CD14-positive monocyte (primary cell): ENCODE results near the gene COTL1. TPM values are rescaled to one million over a fixed set of nuclear protein-coding genes. Genes with fewer than 3 reads are reported as not detected.

Experiments
- DNase-seq, 3 donors: peaks; one replicate each; pipeline ENCODE4 v3.0.0-alpha.2; 2011 to 2022
- H2AFZ ChIP-seq: 2 replicates; pipeline ENCODE4 v1.6.0; 2012; ENCODE audit warnings: mild to moderate bottlenecking, low read depth, low read length, inconsistent platforms; ENCODE audit not compliant: insufficient read depth, poor library complexity, severe bottlenecking
- H3K27ac ChIP-seq, 2 donors: 1 replicate in 1 of 2; 2 replicates in 1 of 2; pipeline ENCODE4 v1.5.1; 2012 to 2013; ENCODE audit warnings: low read length in 2 of 2, control low read depth in 1 of 2, inconsistent platforms in 1 of 2, low read depth in 1 of 2, mild to moderate bottlenecking in 1 of 2
- H3K27me3 ChIP-seq, 2 donors: one replicate each; pipeline versions ENCODE4 v1.6.0 to v1.6.1; 2011 to 2013; ENCODE audit warnings: low read length in 2 of 2; ENCODE audit not compliant: control insufficient read depth in 2 of 2, insufficient read depth in 2 of 2
- H3K36me3 ChIP-seq, 2 donors: replicated peaks in 1 of 2; 1 replicate in 1 of 2; 2 replicates in 1 of 2; pipeline versions ENCODE4 v1.5.1 to v1.6.1; 2012 to 2013; ENCODE audit warnings: low read length in 2 of 2, control low read depth in 1 of 2, inconsistent platforms in 1 of 2, mild to moderate bottlenecking in 1 of 2; ENCODE audit not compliant: insufficient read depth in 2 of 2, control insufficient read depth in 1 of 2
- H3K4me1 ChIP-seq, 2 donors: 1 replicate in 1 of 2; 2 replicates in 1 of 2; pipeline versions ENCODE4 v1.5.1 to v1.6.1; 2012 to 2013; ENCODE audit warnings: low read length in 2 of 2, control low read depth in 1 of 2, inconsistent platforms in 1 of 2, mild to moderate bottlenecking in 1 of 2, moderate library complexity in 1 of 2; ENCODE audit not compliant: insufficient read depth in 2 of 2, control insufficient read depth in 1 of 2
- H3K4me2 ChIP-seq: replicated peaks from 2 replicates; pipeline ENCODE3; 2012; ENCODE audit warnings: low read length, moderate library complexity, mild to moderate bottlenecking; ENCODE audit not compliant: poor library complexity, severe bottlenecking; ENCODE audit errors: extremely low read depth
- H3K4me3 ChIP-seq, 3 experiments: fragments of 200-600 bp in 1 of 3; sonication (generic) in 1 of 3; replicated peaks in 1 of 3; 1 replicate in 2 of 3; 2 replicates in 1 of 3; pipeline ENCODE4 v1.5.1; 2011 to 2013; ENCODE audit warnings: low read length in 3 of 3, mild to moderate bottlenecking in 3 of 3, control low read depth in 2 of 3, low read depth in 2 of 3, inconsistent platforms in 1 of 3, moderate library complexity in 1 of 3
- H3K79me2 ChIP-seq: 2 replicates; pipeline ENCODE4 v1.6.0; 2012; ENCODE audit warnings: mild to moderate bottlenecking, control low read depth, inconsistent platforms, low read length, moderate library complexity; ENCODE audit not compliant: insufficient read depth
- H3K9ac ChIP-seq: 2 replicates; pipeline ENCODE4 v1.6.0; 2017; ENCODE audit warnings: low read length, mild to moderate bottlenecking; ENCODE audit not compliant: insufficient read depth, poor library complexity, severe bottlenecking
- H3K9me3 ChIP-seq, 2 donors: replicated peaks in 1 of 2; 1 replicate in 1 of 2; 2 replicates in 1 of 2; pipeline versions ENCODE4 v1.5.1 to v1.6.1; 2012 to 2013; ENCODE audit warnings: low read length in 2 of 2, control low read depth in 1 of 2; ENCODE audit not compliant: control insufficient read depth in 1 of 2, insufficient read depth in 1 of 2
- H4K20me1 ChIP-seq: 2 replicates; pipeline ENCODE4 v1.6.0; 2012; ENCODE audit warnings: mild to moderate bottlenecking, low read length, control low read depth, moderate library complexity; ENCODE audit not compliant: insufficient read depth
- H3K27ac Mint-ChIP-seq, 7 donors: one replicate each; pipeline ENCODE4 v1.8.0; 2020; ENCODE audit warnings: mild to moderate bottlenecking in 7 of 7, mixed read lengths in 7 of 7, moderate library complexity in 6 of 7, inconsistent platforms in 2 of 7
- H3K27me3 Mint-ChIP-seq, 3 donors: one replicate each; pipeline ENCODE4 v1.8.0; 2021 to 2022; ENCODE audit warnings: low read depth in 3 of 3, mild to moderate bottlenecking in 3 of 3, mixed read lengths in 3 of 3, moderate library complexity in 3 of 3, inconsistent platforms in 1 of 3
- H3K36me3 Mint-ChIP-seq, 2 donors: one replicate each; pipeline ENCODE4 v1.8.0; 2020; ENCODE audit warnings: mixed read lengths in 2 of 2, inconsistent platforms in 1 of 2, mild to moderate bottlenecking in 1 of 2
- H3K4me1 Mint-ChIP-seq: one replicate; pipeline ENCODE4 v1.8.0; 2020; ENCODE audit warnings: mild to moderate bottlenecking, mixed read lengths
- H3K4me3 Mint-ChIP-seq, 2 donors: one replicate each; pipeline ENCODE4 v1.8.0; 2020; ENCODE audit warnings: mild to moderate bottlenecking in 2 of 2, mixed read lengths in 2 of 2, moderate library complexity in 1 of 2
- H3K9me3 Mint-ChIP-seq, 7 donors: one replicate each; pipeline ENCODE4 v1.8.0; 2020 to 2022; ENCODE audit warnings: mixed read lengths in 7 of 7, mild to moderate bottlenecking in 6 of 7, moderate library complexity in 6 of 7, inconsistent platforms in 2 of 7
- WGBS: methylation state at CpG from one replicate; pipeline ENCODE4 v1.1.5; 2013; ENCODE audit warnings: missing lambda C conversion rate; ENCODE audit not compliant: insufficient coverage; 5-methylcytosine and 5-hydroxymethylcytosine counted together
- intact Hi-C, 2 donors: fragments of 100-400 bp; cut with micrococcal nuclease; formaldehyde crosslinking; loops; one replicate each; pipeline versions ENCODE4 v1.15.0 to v1.15.1; 2023
- polyA plus RNA-seq, 3 donors: library from polyadenylated mRNA; depleted of rRNA in 1 of 3; unstranded in 2 of 3; stranded (reverse) in 1 of 3; fragments of 300-500 nt in 2 of 3; fragments of >200 nt in 1 of 3; fragmentation: Illumina TruSeq in 2 of 3; gene quantifications; 1 replicate in 2 of 3; 2 replicates in 1 of 3; pipeline ENCODE4 v1.2.3, GENCODE V29; 2012 to 2021
- TF ChIP-seq, protein P1 (sequence below): fragments of 200-600 bp; IDR thresholded peaks from one replicate; pipeline ENCODE4 v1.8.0; 2022; ENCODE audit warnings: antibody characterized with exemption, mild to moderate bottlenecking

COTL1 gene
- polyA plus RNA-seq, 3 donors, result 648 to 1,843 (median 1,643) TPM

DNA sequence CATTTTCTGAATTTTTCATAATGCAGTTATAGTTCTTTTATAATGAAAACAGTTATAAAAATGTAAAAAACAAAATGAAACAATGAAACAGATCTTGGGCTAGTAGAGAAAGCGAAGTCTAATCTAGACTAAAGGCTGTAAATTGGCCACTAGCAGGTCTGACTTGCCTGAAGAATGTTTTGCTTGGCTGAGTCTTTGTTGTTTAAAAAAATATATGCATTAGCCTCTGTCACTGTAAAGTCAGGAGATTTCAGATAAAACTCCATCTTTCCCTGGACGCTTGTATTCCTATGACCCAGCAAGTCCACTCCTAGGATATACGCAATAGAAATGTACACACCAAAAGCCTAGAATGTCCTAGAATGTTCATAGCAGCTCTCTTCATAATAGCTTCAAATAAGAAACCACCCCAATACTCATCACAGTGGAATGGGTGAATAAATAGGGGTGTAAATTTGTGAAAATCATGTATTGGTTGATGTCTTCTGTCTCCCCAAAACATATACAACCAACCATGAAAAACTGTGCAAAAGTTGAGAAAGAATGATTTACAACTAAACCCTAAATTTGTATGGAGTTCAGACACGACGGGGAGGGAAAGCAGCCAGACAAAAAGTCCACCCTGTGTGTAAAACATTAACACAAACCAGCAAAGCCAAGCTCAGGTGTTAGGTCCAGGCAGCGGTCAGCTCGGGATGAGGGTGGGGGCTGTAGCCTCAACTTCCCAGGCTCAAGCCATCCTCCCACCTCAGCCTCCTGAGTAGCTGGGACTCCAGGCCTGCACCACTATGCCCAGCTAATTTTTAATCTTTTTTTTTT lies 75.7 kb downstream of the COTL1 start:
- Mint-ChIP-seq H3K36me3 (peaks cover 0 to 3% of the 10 kb centered on the region in 2 donors), H3K27me3 (peaks cover 18 to 24% (median 19%) of the 10 kb centered on the region in 3 donors), H3K9me3 (peaks cover 0 to 4% (median 0%) of the 10 kb centered on the region in 7 donors), H3K4me1 (peaks cover 7% of the 10 kb centered on the region), H3K27ac (no peak overlapping the region), H3K4me3 (no peak overlapping the region)
- H3K27ac ChIP-seq, result no peak overlapping the region
- DNase-seq, result no peak
- H2AFZ ChIP-seq, result no peak overlapping the region
- intact Hi-C loops, result no loop called here
- no peaks in the 10 kb centered on the region for H4K20me1 ChIP-seq
- peaks cover 0 to 20% of the 10 kb centered on the region in 2 donors for H3K27me3 ChIP-seq
- WGBS, result 100% methylated on average over 1 of the region's 7 CpGs
- no peaks in the 10 kb centered on the region for H3K36me3 ChIP-seq
- H3K4me1 ChIP-seq, result peaks cover 3 to 6% of the 10 kb centered on the region in 2 donors
- no peak overlapping the region for H3K4me3 ChIP-seq
- H3K9me3 ChIP-seq, result no peaks in the 10 kb centered on the region
- no peaks in the 10 kb centered on the region for H3K79me2 ChIP-seq
- H3K4me2 ChIP-seq, result no peak overlapping the region
- TF ChIP-seq, protein P1, sequence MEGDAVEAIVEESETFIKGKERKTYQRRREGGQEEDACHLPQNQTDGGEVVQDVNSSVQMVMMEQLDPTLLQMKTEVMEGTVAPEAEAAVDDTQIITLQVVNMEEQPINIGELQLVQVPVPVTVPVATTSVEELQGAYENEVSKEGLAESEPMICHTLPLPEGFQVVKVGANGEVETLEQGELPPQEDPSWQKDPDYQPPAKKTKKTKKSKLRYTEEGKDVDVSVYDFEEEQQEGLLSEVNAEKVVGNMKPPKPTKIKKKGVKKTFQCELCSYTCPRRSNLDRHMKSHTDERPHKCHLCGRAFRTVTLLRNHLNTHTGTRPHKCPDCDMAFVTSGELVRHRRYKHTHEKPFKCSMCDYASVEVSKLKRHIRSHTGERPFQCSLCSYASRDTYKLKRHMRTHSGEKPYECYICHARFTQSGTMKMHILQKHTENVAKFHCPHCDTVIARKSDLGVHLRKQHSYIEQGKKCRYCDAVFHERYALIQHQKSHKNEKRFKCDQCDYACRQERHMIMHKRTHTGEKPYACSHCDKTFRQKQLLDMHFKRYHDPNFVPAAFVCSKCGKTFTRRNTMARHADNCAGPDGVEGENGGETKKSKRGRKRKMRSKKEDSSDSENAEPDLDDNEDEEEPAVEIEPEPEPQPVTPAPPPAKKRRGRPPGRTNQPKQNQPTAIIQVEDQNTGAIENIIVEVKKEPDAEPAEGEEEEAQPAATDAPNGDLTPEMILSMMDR, result no peak
- no peak overlapping the region for H3K9ac ChIP-seq

DNA sequence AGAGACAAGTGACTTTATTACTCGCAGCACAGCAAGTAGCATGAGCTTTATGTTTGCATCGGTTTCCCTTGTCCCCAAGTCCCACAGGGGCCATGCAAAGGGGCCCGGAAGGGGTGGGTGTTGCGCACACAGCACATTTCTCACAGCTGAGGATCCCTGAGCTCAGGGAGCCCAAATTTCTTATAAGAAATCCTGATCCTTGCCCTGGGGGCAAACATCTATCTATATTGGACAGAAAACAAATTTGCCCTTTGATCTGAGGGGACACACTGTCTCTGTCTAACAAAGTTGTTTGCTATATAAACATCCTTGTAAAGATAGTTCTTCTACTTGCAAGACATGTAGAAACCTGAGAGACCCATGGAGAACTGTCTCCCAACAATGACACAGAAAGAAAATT lies 77.7 kb downstream of the COTL1 start:
- TF ChIP-seq, protein P1, result no peak
- Histone ChIP-seq H3K27me3 (peaks cover 0 to 15% of the 10 kb centered on the region in 2 donors), H3K4me3 (no peak overlapping the region), H3K9me3 (no peaks in the 10 kb centered on the region), H3K9ac (no peak overlapping the region), H3K4me2 (no peak overlapping the region), H3K27ac (no peak overlapping the region), H3K79me2 (no peaks in the 10 kb centered on the region), H4K20me1 (no peaks in the 10 kb centered on the region), H2AFZ (no peak overlapping the region), H3K4me1 (peaks cover 3 to 10% of the 10 kb centered on the region in 2 donors), H3K36me3 (no peaks in the 10 kb centered on the region)
- H3K9me3 Mint-ChIP-seq, result peaks cover 0 to 6% (median 0%) of the 10 kb centered on the region in 7 donors
- no peak for DNase-seq
- no peak overlapping the region for H3K27ac Mint-ChIP-seq
- peaks cover 7% of the 10 kb centered on the region for H3K4me1 Mint-ChIP-seq
- no peak overlapping the region for H3K4me3 Mint-ChIP-seq
- intact Hi-C loops, result no loop called here
- peaks cover 0 to 3% of the 10 kb centered on the region in 2 donors for H3K36me3 Mint-ChIP-seq
- peaks cover 12 to 16% (median 14%) of the 10 kb centered on the region in 3 donors for H3K27me3 Mint-ChIP-seq
- 94% methylated on average over 4 of the region's 4 CpGs for WGBS
